ENCODE results near the gene PCNX4.

The PCNX4 gene

GRCh38 chr14:60125918-60126317 is 34.2 kb downstream of the PCNX4 start:
- H2BK5ac ChIP-seq (ENCODE audit: low read length), result no peak overlapping the region
- no peaks in the 10 kb centered on the region for H3K79me1 ChIP-seq (ENCODE audit: low read depth, low read length)
- no peak overlapping the region for H3K4me3 ChIP-seq (ENCODE audit: low read length in 2 of 2)
- no peak overlapping the region for H4K8ac ChIP-seq (ENCODE audit: low read depth, low read length)
- no peaks in the 10 kb centered on the region for H3K4me1 ChIP-seq (ENCODE audit: control insufficient read depth in 2 of 2, insufficient read depth in 1 of 2, low read depth in 1 of 2, low read length in 2 of 2)
- H3K4ac ChIP-seq (ENCODE audit: low read length), result no peak overlapping the region
- no peak overlapping the region for H3K14ac ChIP-seq (ENCODE audit: low read length)
- H3K9me3 ChIP-seq (replicated peaks in 1 of 2; ENCODE audit: control insufficient read depth in 2 of 2, insufficient read depth in 1 of 2, low read depth in 1 of 2, low read length in 2 of 2), result no peaks in the 10 kb centered on the region
- H3K36me3 ChIP-seq (replicated peaks in 1 of 2; ENCODE audit: control insufficient read depth in 2 of 2, insufficient read depth in 2 of 2, low read length in 2 of 2), result peaks cover 20 to 96% of the 10 kb centered on the region in 2 donors
- H3K27me3 ChIP-seq (ENCODE audit: control insufficient read depth in 3 of 3, insufficient read depth in 3 of 3, low read depth in 1 of 3, low read length in 3 of 3), result no peaks in the 10 kb centered on the region
- H3K23ac ChIP-seq (ENCODE audit: low read depth, low read length, poor library complexity), result no peak overlapping the region
- H3K27ac ChIP-seq (replicated peaks; ENCODE audit: low read length), result no peak overlapping the region
- H2BK12ac ChIP-seq (ENCODE audit: low read length), result no peak overlapping the region
- H2AK5ac ChIP-seq (ENCODE audit: low read depth, low read length), result no peak overlapping the region
- H3K9ac ChIP-seq (ENCODE audit: low read depth, low read length, poor library complexity), result no peak overlapping the region
- no peak overlapping the region for H4K91ac ChIP-seq (ENCODE audit: low read depth, low read length, poor library complexity)
- H3K18ac ChIP-seq (ENCODE audit: low read length), result no peak overlapping the region
- no peak overlapping the region for H2AFZ ChIP-seq (ENCODE audit: low read length)
- H2BK15ac ChIP-seq (ENCODE audit: low read length), result no peak overlapping the region
- no peak overlapping the region for H3K4me2 ChIP-seq (ENCODE audit: insufficient read depth, low read length, poor library complexity, severe bottlenecking)
- DNase-seq (ENCODE audit: low spot score), result no peak
- H2BK120ac ChIP-seq (ENCODE audit: low read depth, low read length), result no peak overlapping the region

DNA sequence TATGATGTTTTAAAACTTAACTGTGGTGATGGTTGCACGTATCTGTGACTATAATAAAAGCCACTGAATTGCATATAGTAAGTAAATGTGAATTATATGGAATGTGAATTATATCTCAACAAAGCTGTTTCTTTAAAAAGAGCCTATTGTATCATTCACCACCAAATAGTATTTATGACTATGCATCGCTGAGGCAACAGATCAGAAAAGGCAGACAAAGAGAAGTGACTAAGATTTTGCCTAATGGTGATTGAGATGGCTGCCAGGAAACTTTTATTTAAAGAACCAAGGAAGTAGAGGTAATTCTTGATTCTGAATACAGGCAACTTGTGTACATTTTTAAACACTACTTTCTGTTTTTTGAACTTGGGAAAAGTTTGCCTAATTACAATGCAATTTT is 41.8 kb downstream of the PCNX4 start:
- no peaks in the 10 kb centered on the region for H3K27me3 ChIP-seq (ENCODE audit: control insufficient read depth in 3 of 3, insufficient read depth in 3 of 3, low read depth in 1 of 3, low read length in 3 of 3)
- H2BK15ac ChIP-seq (ENCODE audit: low read length), result no peak overlapping the region
- H2BK12ac ChIP-seq (ENCODE audit: low read length), result no peak overlapping the region
- H3K14ac ChIP-seq (ENCODE audit: low read length), result no peak overlapping the region
- H3K4me2 ChIP-seq (ENCODE audit: insufficient read depth, low read length, poor library complexity, severe bottlenecking), result no peak overlapping the region
- no peak overlapping the region for H4K91ac ChIP-seq (ENCODE audit: low read depth, low read length, poor library complexity)
- WGBS, 2 donors (ENCODE audit: extremely low coverage in 2 of 2, insufficient read length in 2 of 2, insufficient replicate concordance in 1 of 2), result no CpG with 5 or more reads among the region's 2 CpGs
- H3K79me1 ChIP-seq (ENCODE audit: low read depth, low read length), result no peaks in the 10 kb centered on the region
- H3K9me3 ChIP-seq (replicated peaks in 1 of 2; ENCODE audit: control insufficient read depth in 2 of 2, insufficient read depth in 1 of 2, low read depth in 1 of 2, low read length in 2 of 2), result no peaks in the 10 kb centered on the region
- H3K36me3 ChIP-seq (replicated peaks in 1 of 2; ENCODE audit: control insufficient read depth in 2 of 2, insufficient read depth in 2 of 2, low read length in 2 of 2), result peaks cover 0 to 86% of the 10 kb centered on the region in 2 donors
- no peak for DNase-seq (ENCODE audit: low spot score)
- H3K9ac ChIP-seq (ENCODE audit: low read depth, low read length, poor library complexity), result no peak overlapping the region
- H2BK5ac ChIP-seq (ENCODE audit: low read length), result no peak overlapping the region
- H3K23ac ChIP-seq (ENCODE audit: low read depth, low read length, poor library complexity), result no peak overlapping the region
- H2BK120ac ChIP-seq (ENCODE audit: low read depth, low read length), result no peak overlapping the region
- no peak overlapping the region for H3K18ac ChIP-seq (ENCODE audit: low read length)
- H3K4me3 ChIP-seq (ENCODE audit: low read length in 2 of 2), result no peak overlapping the region
- H3K27ac ChIP-seq (replicated peaks; ENCODE audit: low read length), result no peak overlapping the region
- H3K4ac ChIP-seq (ENCODE audit: low read length), result no peak overlapping the region
- no peak overlapping the region for H2AFZ ChIP-seq (ENCODE audit: low read length)
- H3K4me1 ChIP-seq (ENCODE audit: control insufficient read depth in 2 of 2, insufficient read depth in 1 of 2, low read depth in 1 of 2, low read length in 2 of 2), result no peaks in the 10 kb centered on the region
- no peak overlapping the region for H2AK5ac ChIP-seq (ENCODE audit: low read depth, low read length)
- H4K8ac ChIP-seq (ENCODE audit: low read depth, low read length), result no peak overlapping the region

DNA sequence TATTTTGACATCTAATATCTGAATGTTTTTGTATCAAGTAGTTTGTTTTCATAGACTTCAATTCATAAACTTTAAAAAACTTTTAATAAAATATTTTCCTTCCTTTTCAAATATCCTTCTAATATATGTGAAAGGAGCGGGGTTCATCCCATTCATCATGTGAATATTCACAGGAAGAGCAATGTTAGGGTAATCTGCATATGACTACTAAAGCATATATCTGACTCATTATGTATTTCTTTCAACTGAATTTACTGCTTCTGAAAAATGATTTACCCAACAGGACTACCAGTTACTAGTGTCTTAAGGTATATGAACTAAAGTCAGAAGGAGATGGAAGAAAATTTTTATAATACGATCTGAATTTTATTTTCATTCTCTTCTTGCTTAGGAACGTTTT is 43.0 kb downstream of the PCNX4 start:
- H3K9me3 ChIP-seq (replicated peaks in 1 of 2; ENCODE audit: control insufficient read depth in 2 of 2, insufficient read depth in 1 of 2, low read depth in 1 of 2, low read length in 2 of 2), result no peaks in the 10 kb centered on the region
- H2BK12ac ChIP-seq (ENCODE audit: low read length), result no peak overlapping the region
- H3K36me3 ChIP-seq (replicated peaks in 1 of 2; ENCODE audit: control insufficient read depth in 2 of 2, insufficient read depth in 2 of 2, low read length in 2 of 2), result peaks cover 0 to 75% of the 10 kb centered on the region in 2 donors
- no peak overlapping the region for H3K9ac ChIP-seq (ENCODE audit: low read depth, low read length, poor library complexity)
- no peak overlapping the region for H3K4ac ChIP-seq (ENCODE audit: low read length)
- H3K23ac ChIP-seq (ENCODE audit: low read depth, low read length, poor library complexity), result no peak overlapping the region
- H3K27ac ChIP-seq (replicated peaks; ENCODE audit: low read length), result no peak overlapping the region
- H4K91ac ChIP-seq (ENCODE audit: low read depth, low read length, poor library complexity), result no peak overlapping the region
- no peak overlapping the region for H3K18ac ChIP-seq (ENCODE audit: low read length)
- no peak overlapping the region for H2AK5ac ChIP-seq (ENCODE audit: low read depth, low read length)
- no peaks in the 10 kb centered on the region for H3K79me1 ChIP-seq (ENCODE audit: low read depth, low read length)
- H4K8ac ChIP-seq (ENCODE audit: low read depth, low read length), result no peak overlapping the region
- H3K4me2 ChIP-seq (ENCODE audit: insufficient read depth, low read length, poor library complexity, severe bottlenecking), result no peak overlapping the region
- no peaks in the 10 kb centered on the region for H3K4me1 ChIP-seq (ENCODE audit: control insufficient read depth in 2 of 2, insufficient read depth in 1 of 2, low read depth in 1 of 2, low read length in 2 of 2)
- no peak overlapping the region for H2BK120ac ChIP-seq (ENCODE audit: low read depth, low read length)
- no peak overlapping the region for H2BK15ac ChIP-seq (ENCODE audit: low read length)
- no CpG with 5 or more reads among the region's 3 CpGs for WGBS, 2 donors (ENCODE audit: extremely low coverage in 2 of 2, insufficient read length in 2 of 2, insufficient replicate concordance in 1 of 2)
- H3K27me3 ChIP-seq (ENCODE audit: control insufficient read depth in 3 of 3, insufficient read depth in 3 of 3, low read depth in 1 of 3, low read length in 3 of 3), result no peaks in the 10 kb centered on the region
- H3K4me3 ChIP-seq (ENCODE audit: low read length in 2 of 2), result no peak overlapping the region
- H2BK5ac ChIP-seq (ENCODE audit: low read length), result no peak overlapping the region
- H3K14ac ChIP-seq (ENCODE audit: low read length), result no peak overlapping the region
- H2AFZ ChIP-seq (ENCODE audit: low read length), result no peak overlapping the region
- no peak for DNase-seq (ENCODE audit: low spot score)

- Histone ChIP-seq H3K18ac (ENCODE audit: low read length) (no peak overlapping the region), H2BK5ac (ENCODE audit: low read length) (no peak overlapping the region), H2AFZ (ENCODE audit: low read length) (no peak overlapping the region), H3K9ac (ENCODE audit: low read depth, low read length, poor library complexity) (no peak overlapping the region), H2AK5ac (ENCODE audit: low read depth, low read length) (no peak overlapping the region), H2BK15ac (ENCODE audit: low read length) (no peak overlapping the region), H3K27me3 (ENCODE audit: control insufficient read depth in 3 of 3, insufficient read depth in 3 of 3, low read depth in 1 of 3, low read length in 3 of 3) (no peaks in the 10 kb centered on the region), H2BK12ac (ENCODE audit: low read length) (no peak overlapping the region), H3K23ac (ENCODE audit: low read depth, low read length, poor library complexity) (no peak overlapping the region), H3K79me1 (ENCODE audit: low read depth, low read length) (no peaks in the 10 kb centered on the region), H3K4me3 (ENCODE audit: low read length in 2 of 2) (no peak overlapping the region), H3K4me1 (ENCODE audit: control insufficient read depth in 2 of 2, insufficient read depth in 1 of 2, low read depth in 1 of 2, low read length in 2 of 2) (peaks cover 0 to 1% of the 10 kb centered on the region in 2 donors), H3K9me3 (replicated peaks in 1 of 2; ENCODE audit: control insufficient read depth in 2 of 2, insufficient read depth in 1 of 2, low read depth in 1 of 2, low read length in 2 of 2) (no peaks in the 10 kb centered on the region), H4K8ac (ENCODE audit: low read depth, low read length) (peak overlapping the region; percentile 82), H2BK120ac (ENCODE audit: low read depth, low read length) (no peak overlapping the region), H4K91ac (ENCODE audit: low read depth, low read length, poor library complexity) (no peak overlapping the region), H3K4me2 (ENCODE audit: insufficient read depth, low read length, poor library complexity, severe bottlenecking) (no peak overlapping the region), H3K4ac (ENCODE audit: low read length) (no peak overlapping the region), H3K14ac (ENCODE audit: low read length) (no peak overlapping the region), H3K36me3 (replicated peaks in 1 of 2; ENCODE audit: control insufficient read depth in 2 of 2, insufficient read depth in 2 of 2, low read length in 2 of 2) (peaks cover 2 to 86% of the 10 kb centered on the region in 2 donors), H3K27ac (replicated peaks; ENCODE audit: low read length) (no peak overlapping the region)
- DNase-seq (ENCODE audit: low spot score), result no peak
- WGBS, 2 donors (ENCODE audit: extremely low coverage in 2 of 2, insufficient read length in 2 of 2, insufficient replicate concordance in 1 of 2), result no CpG with 5 or more reads among the region's 3 CpGs
Observed at GRCh38 chr14:60151715-60152114, 60.0 kb downstream of the PCNX4 start.

Measured in neuronal stem cell (in vitro differentiated cells).